Retina (tissue), 1 donor: ENCODE data around the gene MYL7.
A peak's percentile ranks its signal among the peaks of the same experiment; 100 is the strongest.
"Not testable (repeated sequence)": the region's sequence is repeated elsewhere in the genome, so short reads cannot be mapped to it uniquely, and the experiment has no call there.

Source experiments
- DNase-seq: peaks from one replicate; pipeline ENCODE4 v3.0.0-alpha.2; 2016

The MYL7 gene

GRCh38 chr7:44128721-44129582 is 12.2 kb downstream of the MYL7 start:
- DNase-seq = no peak

GRCh38 chr7:44127161-44127560 is 14.0 kb downstream of the MYL7 start:
- DNase-seq = no peak

GRCh38 chr7:44126574-44126973 is 14.6 kb downstream of the MYL7 start:
- not testable (repeated sequence) for DNase-seq

GRCh38 chr7:44124822-44125202 is 16.3 kb downstream of the MYL7 start:
- DNase-seq = no peak

- peak; percentile 98 for DNase-seq
These were observed 17.7 kb downstream of the MYL7 start, which contains the start of gene POLD2 for GRCh38 chr7:44123190-44124003. Gene POLD2, minus strand, starts transcription at chr7:44123548. Its CDS starts 1,495 bp downstream, at chr7:44122053.

GRCh38 chr7:44122529-44122928 is 18.6 kb downstream of the MYL7 start:
- DNase-seq = no peak

GRCh38 chr7:44121761-44122420 is 19.2 kb downstream of the MYL7 start:
- no peak for DNase-seq

- DNase-seq = no peak
These were observed 20.7 kb downstream of the MYL7 start for GRCh38 chr7:44120395-44120794.

GRCh38 chr7:44119829-44120380 is 21.2 kb downstream of the MYL7 start:
- no peak for DNase-seq

GRCh38 chr7:44117801-44118429 is 23.2 kb downstream of the MYL7 start:
- no peak for DNase-seq

- DNase-seq = no peak
These were observed 24.1 kb downstream of the MYL7 start for GRCh38 chr7:44116789-44117666.

GRCh38 chr7:44116087-44116788 is 24.9 kb downstream of the MYL7 start:
- DNase-seq = no peak

- no peak for DNase-seq
These were observed 26.4 kb downstream of the MYL7 start for GRCh38 chr7:44114586-44115310.

GRCh38 chr7:44113764-44114354 is 27.3 kb downstream of the MYL7 start:
- DNase-seq = no peak

- no peak for DNase-seq
These were observed 28.0 kb downstream of the MYL7 start for GRCh38 chr7:44112997-44113763.

- DNase-seq = no peak
These were observed 28.7 kb downstream of the MYL7 start for GRCh38 chr7:44112231-44112996.

GRCh38 chr7:44111761-44112160 is 29.4 kb downstream of the MYL7 start:
- DNase-seq = no peak
